Fibroblast of lung (primary cell): ENCODE results near the gene UBE2G1.

Source experiments
- CTCF ChIP-seq, 2 donors: IDR thresholded peaks in 1 of 2; conservative IDR thresholded peaks in 1 of 2; 1 replicate in 1 of 2; 2 replicates in 1 of 2; pipeline ENCODE4 v1.5.1; 2011 to 2012; ENCODE audit warnings: low read length in 2 of 2, control low read depth in 1 of 2, inconsistent platforms in 1 of 2, low read depth in 1 of 2, mild to moderate bottlenecking in 1 of 2
- EZH2 ChIP-seq: IDR thresholded peaks from 2 replicates; pipeline ENCODE4 v1.5.1; 2012; ENCODE audit warnings: low read length, control low read depth, mild to moderate bottlenecking; ENCODE audit errors: missing control alignments

- TF ChIP-seq CTCF (conservative IDR thresholded peaks at IDR 0.05 in 1 of 2, IDR thresholded peaks at IDR 0.05 in 1 of 2; ENCODE audit: low read depth in 1 of 2, low read length in 2 of 2) (no peak), EZH2 (no peak)
Measured at GRCh38 chr17:4319221-4319620, 47.3 kb downstream of the UBE2G1 start.
